Activated T-helper 1 cell treated with anti-CD3 and anti-CD28 coated beads, Interleukin-12 subunit alpha, Interleukin-12 subunit beta, Interleukin-2, Interleukin-4 antibody, amounts not matched to agents 30 ng/mL and 10 ng/mL and 1 ng/mL, durations not matched to agents 14 hours and 24 hours and 36 hours (primary cell): ENCODE data around the gene FCRL5. TPM values are rescaled to one million over a fixed set of nuclear protein-coding genes. Genes with fewer than 3 reads are reported as not detected.
A peak's percentile ranks its signal among the peaks of the same experiment; 100 is the strongest.

ENCODE experiments used
- DNase-seq: peaks from one replicate; pipeline ENCODE4 v3.0.0; 2021; ENCODE audit warnings: low spot score
- H3K27ac Mint-ChIP-seq: one replicate; pipeline ENCODE4 v1.8.0; 2021; ENCODE audit warnings: mild to moderate bottlenecking, mixed read lengths
- H3K27me3 Mint-ChIP-seq: one replicate; pipeline ENCODE4 v1.8.0; 2022; ENCODE audit warnings: mild to moderate bottlenecking, moderate library complexity, mixed read lengths; ENCODE audit not compliant: insufficient read depth
- H3K36me3 Mint-ChIP-seq: one replicate; pipeline ENCODE4 v1.8.0; 2021; ENCODE audit warnings: low read depth, mixed read lengths
- H3K4me1 Mint-ChIP-seq: one replicate; pipeline ENCODE4 v1.8.0; 2021; ENCODE audit warnings: low read depth, mixed read lengths
- H3K4me3 Mint-ChIP-seq: one replicate; pipeline ENCODE4 v1.8.0; 2021; ENCODE audit warnings: mild to moderate bottlenecking, moderate library complexity, mixed read lengths
- H3K9me3 Mint-ChIP-seq: one replicate; pipeline ENCODE4 v1.8.0; 2021; ENCODE audit warnings: mixed read lengths
- intact Hi-C: fragments of 100-400 bp; cut with micrococcal nuclease; formaldehyde crosslinking; loops from one replicate; pipeline ENCODE4 v1.15.1; 2024
- total RNA-seq: library from RNA; stranded (reverse); gene quantifications from 2 replicates; pipeline ENCODE4 v1.2.3, GENCODE V29; 2022

FCRL5 gene
- not detected in 2 replicates for total RNA-seq

GRCh38 chr1:157551694-157552693 is at the start of gene FCRL5:
Gene FCRL5 (minus strand): TSS chr1:157552515. CDS start chr1:157552362, 153 bp downstream.
- Mint-ChIP-seq H3K27ac (no peak within 1 kb of the TSS), H3K36me3 (no peaks in the 10 kb centered on the region), H3K4me3 (no peak within 1 kb of the TSS), H3K4me1 (no peaks in the 10 kb centered on the region), H3K9me3 (no peaks in the 10 kb centered on the region), H3K27me3 (peaks cover 6% of the 10 kb centered on the region)
- no peak for DNase-seq
- intact Hi-C loops: no loop called here

DNA sequence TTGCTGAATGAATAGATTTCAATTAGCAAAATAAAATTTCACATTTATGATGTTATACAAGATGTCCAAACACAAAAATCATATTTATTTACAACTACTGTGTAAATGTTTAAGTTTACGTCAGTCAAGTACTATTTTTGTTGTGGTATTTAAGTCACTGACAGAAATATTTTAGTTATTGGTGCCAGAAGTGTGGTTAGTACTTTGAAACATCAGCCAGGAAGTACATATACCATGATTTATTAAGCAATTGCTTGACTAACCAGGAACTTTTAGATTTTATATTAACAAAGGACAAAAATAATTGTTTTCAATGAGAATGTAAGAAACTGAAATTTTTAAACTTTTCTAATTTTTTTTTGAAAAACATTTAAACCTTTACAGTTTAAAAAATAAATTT is 47.9 kb upstream of the FCRL5 start:
- Mint-ChIP-seq H3K4me3 (no peak overlapping the region), H3K4me1 (no peaks in the 10 kb centered on the region), H3K36me3 (no peaks in the 10 kb centered on the region), H3K27ac (no peak overlapping the region), H3K27me3 (peaks cover 7% of the 10 kb centered on the region), H3K9me3 (no peaks in the 10 kb centered on the region)
- intact Hi-C loops: no loop called here
- DNase-seq: no peak

DNA sequence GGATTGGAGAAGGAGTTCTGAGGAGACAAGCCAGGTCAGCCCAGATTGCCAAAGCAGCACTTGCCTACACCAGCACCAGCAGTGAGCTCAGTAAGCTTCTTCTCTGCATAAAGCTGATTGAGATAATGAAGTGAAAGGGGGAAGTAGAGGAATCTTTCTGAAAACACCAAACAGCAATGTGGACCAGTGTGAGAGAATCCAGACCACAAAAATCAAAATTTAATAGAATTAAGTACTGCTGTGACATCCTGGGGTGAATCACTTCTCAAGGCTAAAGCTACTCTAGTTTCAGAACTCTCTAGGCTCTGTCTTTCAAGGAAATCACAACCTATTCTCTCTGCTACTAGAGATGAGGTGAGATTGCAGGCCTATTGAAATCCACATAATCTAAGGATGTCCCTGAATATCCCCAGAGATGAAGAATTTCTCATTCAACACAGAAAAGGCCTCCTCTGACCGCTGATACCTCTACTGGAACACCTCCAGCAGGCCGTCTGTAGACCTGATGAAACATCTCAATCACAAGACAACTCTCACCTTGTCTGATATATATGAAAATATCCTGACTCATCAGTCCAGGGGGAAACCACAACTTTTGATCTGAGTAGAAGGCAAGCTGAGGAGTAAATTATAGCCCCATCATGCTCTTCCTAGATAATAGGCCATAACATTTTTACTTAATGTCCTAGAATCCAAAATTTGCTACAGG is 45.8 kb upstream of the FCRL5 start, which contains the start of gene FCRL4:
FCRL4 (minus strand) TSS at position 127 of the 709 bp plus-strand sequence. CDS start 141 bp downstream, outside the sequence.
- no peaks in the 10 kb centered on the region for H3K4me1 Mint-ChIP-seq
- intact Hi-C loops: no loop called here
- no peaks in the 10 kb centered on the region for H3K36me3 Mint-ChIP-seq
- H3K27ac Mint-ChIP-seq: no peak within 1 kb of the TSS
- no peaks in the 10 kb centered on the region for H3K9me3 Mint-ChIP-seq
- H3K4me3 Mint-ChIP-seq: no peak within 1 kb of the TSS
- no peak for DNase-seq
- H3K27me3 Mint-ChIP-seq: peaks cover 7% of the 10 kb centered on the region

DNA sequence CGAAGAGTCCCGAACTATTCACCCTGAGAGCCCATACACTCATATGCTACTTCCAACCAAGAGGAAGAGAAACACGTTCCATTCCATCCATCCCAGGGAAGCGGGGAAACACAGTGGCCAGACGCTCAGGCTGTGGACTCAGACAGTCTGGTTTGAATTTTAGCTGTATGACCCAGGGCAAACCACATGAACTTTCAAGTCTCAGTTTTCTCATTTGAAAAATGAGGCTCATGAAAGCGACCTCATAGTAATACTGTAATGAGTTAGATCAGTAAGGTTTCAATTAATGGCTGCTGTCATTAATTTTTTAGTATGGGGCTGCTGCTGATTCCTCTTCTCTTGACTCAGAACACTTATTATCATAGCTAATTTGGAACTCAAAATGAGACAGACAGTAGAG is 44.1 kb upstream of the FCRL5 start:
- Mint-ChIP-seq H3K4me3 (no peak overlapping the region), H3K27ac (no peak overlapping the region), H3K36me3 (no peaks in the 10 kb centered on the region), H3K4me1 (no peaks in the 10 kb centered on the region), H3K9me3 (no peaks in the 10 kb centered on the region), H3K27me3 (peaks cover 7% of the 10 kb centered on the region)
- no peak for DNase-seq
- intact Hi-C loops: no loop called here

DNA sequence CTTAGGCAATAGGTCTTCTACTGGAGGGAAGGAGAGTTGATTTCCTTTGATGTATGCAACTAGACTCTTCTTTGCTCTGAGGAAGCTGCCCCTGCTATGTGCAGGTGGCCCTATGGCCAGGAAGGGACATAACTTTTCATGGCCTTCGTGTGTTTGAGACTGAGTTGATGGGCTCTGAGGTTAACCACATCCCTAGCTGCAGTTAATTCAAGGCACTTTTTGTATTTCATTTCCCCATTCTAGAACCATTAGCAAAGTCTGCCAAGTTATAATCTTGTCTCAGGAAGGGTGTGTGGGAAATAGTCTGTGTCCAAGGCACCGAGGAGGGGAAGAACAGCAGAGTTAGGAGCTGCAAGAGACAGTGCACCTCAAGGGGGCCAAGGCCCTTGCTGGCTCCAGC is 43.0 kb upstream of the FCRL5 start:
- H3K27ac Mint-ChIP-seq: no peak overlapping the region
- DNase-seq: no peak
- H3K36me3 Mint-ChIP-seq: no peaks in the 10 kb centered on the region
- peaks cover 7% of the 10 kb centered on the region for H3K27me3 Mint-ChIP-seq
- intact Hi-C loops: no loop called here
- H3K4me3 Mint-ChIP-seq: no peak overlapping the region
- H3K9me3 Mint-ChIP-seq: no peaks in the 10 kb centered on the region
- no peaks in the 10 kb centered on the region for H3K4me1 Mint-ChIP-seq

- no peaks in the 10 kb centered on the region for H3K9me3 Mint-ChIP-seq
- H3K27me3 Mint-ChIP-seq: peaks cover 10% of the 10 kb centered on the region
- DNase-seq: no peak
- no peak overlapping the region for H3K4me3 Mint-ChIP-seq
- H3K4me1 Mint-ChIP-seq: no peaks in the 10 kb centered on the region
- H3K27ac Mint-ChIP-seq: no peak overlapping the region
- H3K36me3 Mint-ChIP-seq: no peaks in the 10 kb centered on the region
- intact Hi-C loops: no loop called here
Observed at GRCh38 chr1:157585984-157586383, 33.7 kb upstream of the FCRL5 start.

- no peaks in the 10 kb centered on the region for H3K36me3 Mint-ChIP-seq
- intact Hi-C loops: loop anchor here (5.0 kb wide), 1 partner anchor 363 kb away; no protein-coding TSS in a partner anchor
- DNase-seq: no peak
- H3K9me3 Mint-ChIP-seq: no peaks in the 10 kb centered on the region
- H3K27ac Mint-ChIP-seq: no peak overlapping the region
- no peaks in the 10 kb centered on the region for H3K4me1 Mint-ChIP-seq
- H3K4me3 Mint-ChIP-seq: no peak overlapping the region
- H3K27me3 Mint-ChIP-seq: peaks cover 10% of the 10 kb centered on the region
Observed at GRCh38 chr1:157584503-157584902, 32.2 kb upstream of the FCRL5 start.

DNA sequence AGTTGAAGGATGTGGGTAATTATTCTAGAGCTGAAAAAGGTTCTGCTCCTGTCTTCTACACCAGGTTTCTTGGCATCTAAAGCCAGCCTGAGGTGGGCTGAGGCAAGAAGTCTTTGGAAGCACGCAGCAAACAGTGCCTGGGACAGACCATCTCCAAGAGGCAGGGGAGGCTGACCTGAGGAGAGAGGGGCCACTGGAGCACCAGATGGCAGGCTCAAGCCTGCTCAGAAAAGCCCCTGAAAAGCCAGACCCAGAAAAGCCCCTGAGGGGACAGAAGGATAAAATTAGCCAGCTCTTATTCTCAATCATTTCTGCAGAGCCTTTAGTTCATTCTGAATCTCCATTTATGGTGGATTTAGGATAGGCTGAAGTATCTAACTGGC is 28.5 kb upstream of the FCRL5 start:
- no peaks in the 10 kb centered on the region for H3K9me3 Mint-ChIP-seq
- peaks cover 16% of the 10 kb centered on the region for H3K27me3 Mint-ChIP-seq
- no peaks in the 10 kb centered on the region for H3K4me1 Mint-ChIP-seq
- no peak for DNase-seq
- no peak overlapping the region for H3K4me3 Mint-ChIP-seq
- H3K36me3 Mint-ChIP-seq: no peaks in the 10 kb centered on the region
- H3K27ac Mint-ChIP-seq: no peak overlapping the region
- intact Hi-C loops: loop anchor here (1.0 to 5.0 kb wide), 3 partner anchors 110 to 544 kb away; no protein-coding TSS in a partner anchor

- H3K27ac Mint-ChIP-seq: no peak overlapping the region
- intact Hi-C loops: loop anchor here (1.0 to 5.0 kb wide), 3 partner anchors 111 to 545 kb away; no protein-coding TSS in a partner anchor
- no peaks in the 10 kb centered on the region for H3K9me3 Mint-ChIP-seq
- H3K4me1 Mint-ChIP-seq: no peaks in the 10 kb centered on the region
- H3K4me3 Mint-ChIP-seq: no peak overlapping the region
- peaks cover 16% of the 10 kb centered on the region for H3K27me3 Mint-ChIP-seq
- H3K36me3 Mint-ChIP-seq: no peaks in the 10 kb centered on the region
- DNase-seq: peak; percentile 2
Observed at GRCh38 chr1:157580179-157580827, 28.0 kb upstream of the FCRL5 start.

DNA sequence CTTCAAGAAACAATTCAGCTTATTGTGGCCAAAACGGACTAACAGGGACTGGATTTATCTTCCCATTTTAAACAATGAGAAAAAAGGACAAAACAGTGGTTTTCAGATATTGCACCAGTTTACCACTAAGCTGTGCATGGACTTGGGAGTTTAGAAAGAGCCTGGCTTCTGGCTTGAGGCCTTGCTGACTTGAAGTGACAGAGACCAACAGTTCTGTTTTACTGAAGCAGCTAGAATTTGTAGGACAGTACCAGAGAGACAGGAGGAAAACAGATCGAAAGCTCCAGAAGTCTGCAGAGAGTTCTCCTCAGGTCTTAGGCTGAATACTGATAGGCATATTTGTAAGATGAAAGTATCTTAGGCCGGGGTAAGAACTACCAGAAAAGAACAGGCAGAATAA is 25.1 kb upstream of the FCRL5 start:
- no peak for DNase-seq
- intact Hi-C loops: no loop called here
- Mint-ChIP-seq H3K27me3 (peaks cover 13% of the 10 kb centered on the region), H3K36me3 (no peaks in the 10 kb centered on the region), H3K4me3 (no peak overlapping the region), H3K4me1 (no peaks in the 10 kb centered on the region), H3K9me3 (no peaks in the 10 kb centered on the region), H3K27ac (no peak overlapping the region)

GRCh38 chr1:157575744-157576143 is 23.4 kb upstream of the FCRL5 start:
- Mint-ChIP-seq H3K9me3 (no peaks in the 10 kb centered on the region), H3K4me3 (no peak overlapping the region), H3K27ac (no peak overlapping the region), H3K27me3 (peaks cover 10% of the 10 kb centered on the region), H3K36me3 (no peaks in the 10 kb centered on the region), H3K4me1 (no peaks in the 10 kb centered on the region)
- intact Hi-C loops: no loop called here
- DNase-seq: no peak

GRCh38 chr1:157574836-157575235 is 22.5 kb upstream of the FCRL5 start:
- intact Hi-C loops: no loop called here
- H3K4me1 Mint-ChIP-seq: no peaks in the 10 kb centered on the region
- no peaks in the 10 kb centered on the region for H3K9me3 Mint-ChIP-seq
- H3K27me3 Mint-ChIP-seq: peaks cover 10% of the 10 kb centered on the region
- H3K36me3 Mint-ChIP-seq: no peaks in the 10 kb centered on the region
- no peak for DNase-seq
- no peak overlapping the region for H3K4me3 Mint-ChIP-seq
- no peak overlapping the region for H3K27ac Mint-ChIP-seq
